ENCODE results near the gene DEFB112.

DNA sequence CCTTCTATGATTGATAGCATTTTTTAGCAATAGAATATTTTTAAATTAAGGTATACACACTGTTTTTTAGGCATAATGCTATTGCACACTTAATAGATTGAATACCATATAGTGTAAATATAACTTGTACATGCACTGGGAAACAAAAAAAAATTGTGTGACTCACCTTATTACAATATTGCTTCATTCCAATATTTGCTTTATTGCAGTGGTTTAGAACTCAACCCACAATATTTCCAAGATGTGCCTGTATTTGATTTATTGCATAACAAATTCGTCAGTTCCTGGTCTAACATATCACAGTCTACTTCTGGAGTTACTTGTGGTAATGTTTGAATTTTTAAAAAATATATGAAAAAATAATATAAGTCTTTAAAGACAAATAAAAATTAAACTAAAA is 41.9 kb upstream of the DEFB112 start:
- TF ChIP-seq SP1 (IDR thresholded peaks at IDR 0.05) (no peak), L3MBTL2 (conservative IDR thresholded peaks at IDR 0.05) (no peak), FOXM1 (IDR thresholded peaks at IDR 0.05; ENCODE audit: borderline replicate concordance) (no peak), FOXK2 (IDR thresholded peaks at IDR 0.05) (no peak), SUZ12 (IDR thresholded peaks at IDR 0.05) (no peak)

Measured in HEK293T (cell line).